GM11168 (cell line): ENCODE data around the gene OR4P4.

Experiments
- in situ Hi-C: fragments of 300-500 bp; cut with MboI; formaldehyde crosslinking; loops from one replicate; pipeline ENCODE4 v1.12.0; 2022; ENCODE audit warnings: low sequenced_read_pairs; ENCODE audit not compliant: unreplicated experiment

Gene OR4P4

GRCh38 chr11:55634813-55635212 lies at the start of gene OR4P4:
Gene OR4P4, plus strand, starts transcription at chr11:55635113.
- in situ Hi-C loops: no loop called here

GRCh38 chr11:55607545-55607944 lies 27.4 kb upstream of the OR4P4 start, which contains the start of gene OR4C11:
Gene OR4C11, minus strand, starts transcription at chr11:55607645. Its CDS starts 3,272 bp downstream, at chr11:55604373.
- in situ Hi-C loops: no loop called here

GRCh38 chr11:55624531-55624930 lies 10.4 kb upstream of the OR4P4 start:
- in situ Hi-C loops: no loop called here

- in situ Hi-C loops: no loop called here
Observed at GRCh38 chr11:55648027-55648426, 13.1 kb downstream of the OR4P4 start, which contains the start of gene OR4S2. Gene OR4S2, plus strand, starts transcription at chr11:55648327. Its CDS starts 2,577 bp downstream, at chr11:55650904.

- in situ Hi-C loops: no loop called here
Observed at GRCh38 chr11:55652560-55652959, 17.6 kb downstream of the OR4P4 start.

- in situ Hi-C loops: no loop called here
Observed at GRCh38 chr11:55655096-55655495, 20.2 kb downstream of the OR4P4 start.

GRCh38 chr11:55658031-55658573 lies 23.2 kb downstream of the OR4P4 start:
- in situ Hi-C loops: no loop called here

GRCh38 chr11:55658608-55659007 lies 23.7 kb downstream of the OR4P4 start:
- in situ Hi-C loops: no loop called here

GRCh38 chr11:55661901-55662300 lies 27.0 kb downstream of the OR4P4 start, which contains the start of gene OR4C6:
Gene OR4C6, plus strand, starts transcription at chr11:55662201. Its CDS starts 2,966 bp downstream, at chr11:55665167.
- in situ Hi-C loops: no loop called here

GRCh38 chr11:55669376-55669775 lies 34.5 kb downstream of the OR4P4 start:
- in situ Hi-C loops: no loop called here

GRCh38 chr11:55673860-55674259 lies 38.9 kb downstream of the OR4P4 start:
- in situ Hi-C loops: no loop called here
